WTC11 (cell line): ENCODE data around the gene CAMK2G. TPM values are rescaled to one million over a fixed set of nuclear protein-coding genes. Genes with fewer than 3 reads are reported as not detected.

ENCODE experiments used
- ATAC-seq: fragments of 200-7000 bp; cut with Tn5 transposase; 2 replicates; pipeline ENCODE4 v1.10.0; 2021; ENCODE audit warnings: mild to moderate bottlenecking, moderate library complexity
- CTCF ChIA-PET: fragments of 300-600 bp; sonication (Branson Sonifier 250); formaldehyde crosslinking; loops from one replicate; lab custom pipeline; 2021; ENCODE audit warnings: antibody characterized with exemption; lab: Charles Lee
- POLR2A ChIA-PET: fragments of 350-600 bp; sonication (Branson Sonifier 250); formaldehyde crosslinking; loops from one replicate; lab custom pipeline; 2021; ENCODE audit warnings: antibody characterized with exemption; lab: Charles Lee
- DNase-seq: peaks from one replicate; pipeline ENCODE4 v3.0.0; 2021; ENCODE audit warnings: low spot score
- H3K27ac Mint-ChIP-seq: 2 replicates; pipeline ENCODE4 v1.8.0; 2021; ENCODE audit warnings: mixed read lengths
- H3K27me3 Mint-ChIP-seq: 2 replicates; pipeline ENCODE4 v1.8.0; 2021; ENCODE audit warnings: low read depth, mild to moderate bottlenecking, moderate library complexity, mixed read lengths
- H3K36me3 Mint-ChIP-seq: 2 replicates; pipeline ENCODE4 v1.8.0; 2021; ENCODE audit warnings: mixed read lengths
- H3K4me1 Mint-ChIP-seq: 2 replicates; pipeline ENCODE4 v1.8.0; 2022; ENCODE audit warnings: mixed read lengths
- H3K4me3 Mint-ChIP-seq: 2 replicates; pipeline ENCODE4 v1.8.0; 2021; ENCODE audit warnings: mild to moderate bottlenecking, moderate library complexity, mixed read lengths
- H3K9me3 Mint-ChIP-seq: 2 replicates; pipeline ENCODE4 v1.8.0; 2021; ENCODE audit warnings: mixed read lengths
- ATF6 ChIP-seq: sonication (generic); formaldehyde crosslinking; IDR thresholded peaks from 2 replicates; pipeline ENCODE4 v1.8.1; 2023; ENCODE audit warnings: mild to moderate bottlenecking, missing genetic modification reagents
- GTF2I ChIP-seq: fragments of 250-450 bp; sonication (Bioruptor Pico); conservative IDR thresholded peaks from 2 replicates; pipeline ENCODE4 v1.4.0; 2021; ENCODE audit warnings: mild to moderate bottlenecking
- JUN ChIP-seq: sonication (generic); formaldehyde crosslinking; IDR thresholded peaks from 2 replicates; pipeline ENCODE4 v1.8.0; 2023; ENCODE audit warnings: mild to moderate bottlenecking, missing genetic modification reagents
- TEAD1 ChIP-seq: sonication (generic); formaldehyde crosslinking; IDR thresholded peaks from 2 replicates; pipeline ENCODE4 v1.8.0; 2022; ENCODE audit warnings: mild to moderate bottlenecking, missing genetic modification reagents
- TEAD4 ChIP-seq: sonication (generic); formaldehyde crosslinking; IDR thresholded peaks from 2 replicates; pipeline ENCODE4 v1.8.0; 2022; ENCODE audit warnings: mild to moderate bottlenecking, missing genetic modification reagents
- USF2 ChIP-seq: sonication (generic); formaldehyde crosslinking; IDR thresholded peaks from 2 replicates; pipeline ENCODE4 v1.8.1; 2023; ENCODE audit warnings: mild to moderate bottlenecking, missing genetic modification reagents, moderate library complexity
- ZBTB21 ChIP-seq: sonication (generic); formaldehyde crosslinking; IDR thresholded peaks from 2 replicates; pipeline ENCODE4 v1.8.1; 2023; ENCODE audit warnings: mild to moderate bottlenecking, missing genetic modification reagents, borderline replicate concordance
- ZNF121 ChIP-seq: sonication (generic); formaldehyde crosslinking; IDR thresholded peaks from 2 replicates; pipeline ENCODE4 v1.8.0; 2023; ENCODE audit warnings: missing genetic modification reagents
- ZNF317 ChIP-seq: sonication (generic); formaldehyde crosslinking; IDR thresholded peaks from 2 replicates; pipeline ENCODE4 v1.8.1; 2023; ENCODE audit warnings: low read depth, mild to moderate bottlenecking, moderate library complexity, missing genetic modification reagents, borderline replicate concordance
- total RNA-seq: library from RNA; stranded (reverse); gene quantifications from 3 replicates; pipeline ENCODE4 v1.2.3, GENCODE V29; 2021
- TF ChIP-seq, protein P1 (sequence below): fragments of 200-600 bp; IDR thresholded peaks from 2 replicates; pipeline ENCODE4 v1.8.0; 2022; ENCODE audit warnings: antibody characterized with exemption

Gene CAMK2G
- total RNA-seq, 1 experiment from 2014 or later = 34.9 TPM

DNA sequence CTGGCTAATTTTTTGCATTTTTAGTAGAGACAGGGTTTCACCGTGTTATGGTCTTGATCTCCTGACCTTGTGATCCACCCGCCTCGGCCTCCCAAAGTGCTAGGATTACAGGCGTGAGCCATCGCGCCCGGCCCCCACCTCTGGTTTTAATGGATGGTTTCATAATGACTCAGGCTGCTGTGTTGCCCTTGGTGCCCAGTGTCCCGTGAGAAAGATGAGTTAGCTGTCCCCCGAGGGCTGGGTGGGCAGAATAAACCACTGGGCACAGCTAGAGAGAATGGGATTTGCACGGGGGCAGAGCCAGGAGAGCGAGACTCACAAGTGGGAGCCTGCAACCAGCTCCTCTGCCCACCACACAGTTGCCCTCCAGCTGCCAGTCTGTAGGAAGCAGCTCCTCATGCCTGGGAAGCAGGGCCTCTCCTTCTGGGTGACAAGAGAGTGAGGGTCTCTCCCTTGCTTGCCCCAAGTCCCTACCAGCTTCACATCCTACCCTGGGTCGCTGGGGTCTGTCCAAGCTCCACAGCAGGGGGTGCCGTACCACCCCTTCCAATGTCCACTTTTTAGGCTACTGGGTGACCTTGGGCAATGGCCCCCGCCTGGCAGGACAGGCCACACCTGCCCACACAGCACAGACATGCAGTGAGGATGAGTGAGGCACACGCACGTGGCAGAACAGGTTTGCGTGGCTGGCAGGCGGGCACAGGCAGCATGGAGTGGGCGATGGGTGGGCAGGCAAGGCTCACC is 46.8 kb downstream of the CAMK2G start:
- no peak for ATAC-seq
- no peak for TF ChIP-seq GTF2I (CRISPR knock-in tag)
- TF ChIP-seq, protein P1, sequence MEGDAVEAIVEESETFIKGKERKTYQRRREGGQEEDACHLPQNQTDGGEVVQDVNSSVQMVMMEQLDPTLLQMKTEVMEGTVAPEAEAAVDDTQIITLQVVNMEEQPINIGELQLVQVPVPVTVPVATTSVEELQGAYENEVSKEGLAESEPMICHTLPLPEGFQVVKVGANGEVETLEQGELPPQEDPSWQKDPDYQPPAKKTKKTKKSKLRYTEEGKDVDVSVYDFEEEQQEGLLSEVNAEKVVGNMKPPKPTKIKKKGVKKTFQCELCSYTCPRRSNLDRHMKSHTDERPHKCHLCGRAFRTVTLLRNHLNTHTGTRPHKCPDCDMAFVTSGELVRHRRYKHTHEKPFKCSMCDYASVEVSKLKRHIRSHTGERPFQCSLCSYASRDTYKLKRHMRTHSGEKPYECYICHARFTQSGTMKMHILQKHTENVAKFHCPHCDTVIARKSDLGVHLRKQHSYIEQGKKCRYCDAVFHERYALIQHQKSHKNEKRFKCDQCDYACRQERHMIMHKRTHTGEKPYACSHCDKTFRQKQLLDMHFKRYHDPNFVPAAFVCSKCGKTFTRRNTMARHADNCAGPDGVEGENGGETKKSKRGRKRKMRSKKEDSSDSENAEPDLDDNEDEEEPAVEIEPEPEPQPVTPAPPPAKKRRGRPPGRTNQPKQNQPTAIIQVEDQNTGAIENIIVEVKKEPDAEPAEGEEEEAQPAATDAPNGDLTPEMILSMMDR = no peak
- TF ChIP-seq, all 79 proteins: peak for 0
- Mint-ChIP-seq H3K4me1 (no peaks in the 10 kb centered on the region), H3K4me3 (no peak overlapping the region), H3K27ac (no peak overlapping the region), H3K9me3 (no peaks in the 10 kb centered on the region), H3K36me3 (peaks cover 13% of the 10 kb centered on the region), H3K27me3 (no peaks in the 10 kb centered on the region)
- DNase-seq = no peak
- ChIA-PET POLR2A (no interaction called here), CTCF (interaction anchor here (0.7 to 1.8 kb wide), 3 partner anchors 12 to 52 kb away, joined by 3 to 5 read pairs (median 4); no protein-coding TSS in a partner anchor)

- H3K4me3 Mint-ChIP-seq = no peak overlapping the region
- no peak for DNase-seq
- ATAC-seq = no peak
- CTCF ChIA-PET = no interaction called here
- H3K9me3 Mint-ChIP-seq = no peaks in the 10 kb centered on the region
- H3K36me3 Mint-ChIP-seq = peaks cover 13% of the 10 kb centered on the region
- no peaks in the 10 kb centered on the region for H3K4me1 Mint-ChIP-seq
- TF ChIP-seq ZNF121 = no peak
- TF ChIP-seq TEAD1 (CRISPR knock-in tag) = no peak
- no peak for TF ChIP-seq ZBTB21 (CRISPR knock-in tag)
- TF ChIP-seq ATF6 = no peak
- no peaks in the 10 kb centered on the region for H3K27me3 Mint-ChIP-seq
- H3K27ac Mint-ChIP-seq = no peak overlapping the region
- POLR2A ChIA-PET = no interaction called here
Measured at GRCh38 chr10:73824146-73824725, 50.1 kb downstream of the CAMK2G start.

DNA sequence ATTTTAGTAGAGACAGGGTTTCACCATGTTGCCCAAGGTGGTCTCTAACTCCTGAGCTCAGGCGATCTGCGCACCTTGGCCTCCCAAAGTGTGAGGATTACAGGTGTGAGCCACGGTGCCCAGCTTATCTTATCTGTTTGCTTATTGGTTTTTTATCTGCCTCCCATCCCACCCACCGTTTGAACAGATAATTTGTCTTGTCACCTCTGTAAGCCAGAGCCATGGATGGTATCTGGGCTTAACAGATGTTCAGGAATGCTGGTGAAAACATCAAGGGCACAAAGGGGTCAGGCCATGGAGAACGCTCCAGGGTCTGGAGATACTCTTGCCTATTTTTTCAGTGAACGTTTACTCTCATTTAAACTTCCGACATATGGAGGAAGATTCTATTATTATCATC is 51.0 kb downstream of the CAMK2G start:
- POLR2A ChIA-PET = no interaction called here
- H3K36me3 Mint-ChIP-seq = peaks cover 13% of the 10 kb centered on the region
- H3K9me3 Mint-ChIP-seq = no peaks in the 10 kb centered on the region
- ATAC-seq (no peak), DNase-seq (no peak)
- H3K4me3 Mint-ChIP-seq = no peak overlapping the region
- H3K4me1 Mint-ChIP-seq = no peaks in the 10 kb centered on the region
- CTCF ChIA-PET = no interaction called here
- no peak for TF ChIP-seq USF2 (CRISPR knock-in tag)
- no peaks in the 10 kb centered on the region for H3K27me3 Mint-ChIP-seq
- H3K27ac Mint-ChIP-seq = no peak overlapping the region

- Mint-ChIP-seq H3K4me1 (no peaks in the 10 kb centered on the region), H3K36me3 (peaks cover 20% of the 10 kb centered on the region), H3K27me3 (no peaks in the 10 kb centered on the region), H3K27ac (no peak overlapping the region), H3K9me3 (no peaks in the 10 kb centered on the region), H3K4me3 (no peak overlapping the region)
- ChIA-PET POLR2A (interaction anchor here (0.6 to 1.0 kb wide), 2 partner anchors 10 to 14 kb away, joined by 3 read pairs; no protein-coding TSS in a partner anchor), CTCF (interaction anchor here (0.6 to 3.2 kb wide), 15 partner anchors 10 to 284 kb away, joined by 3 to 22 read pairs (median 4); partner anchors contain the start of genes CAMK2G and ZSWIM8)
- TF ChIP-seq TEAD4 (CRISPR knock-in tag) = no peak
- TF ChIP-seq ZNF317 (CRISPR knock-in tag) = no peak
- no peak for TF ChIP-seq JUN (CRISPR knock-in tag)
- ATAC-seq = peak; percentile 73
- DNase-seq = peak; percentile 46
Measured at GRCh38 chr10:73819513-73820093, 54.8 kb downstream of the CAMK2G start.
